ENCODE data around the gene CISD3.
"Not testable (repeated sequence)": the region's sequence is repeated elsewhere in the genome, so short reads cannot be mapped to it uniquely, and the experiment has no call there.

The CISD3 gene

GRCh38 chr17:38709104-38709820, 20.9 kb upstream of the CISD3 start:
- no peak for DNase-seq

- DNase-seq = no peak
Measured at GRCh38 chr17:38709864-38710603, 20.1 kb upstream of the CISD3 start.

GRCh38 chr17:38710604-38710962, 19.6 kb upstream of the CISD3 start:
- no peak for DNase-seq

GRCh38 chr17:38710985-38711384, 19.2 kb upstream of the CISD3 start:
- no peak for DNase-seq

GRCh38 chr17:38711792-38712571, 18.2 kb upstream of the CISD3 start:
- no peak for DNase-seq

- no peak for DNase-seq
Measured at GRCh38 chr17:38712593-38712992, 17.5 kb upstream of the CISD3 start.

- no peak for DNase-seq
Measured at GRCh38 chr17:38713456-38714075, 16.6 kb upstream of the CISD3 start.

- DNase-seq = no peak
Measured at GRCh38 chr17:38715216-38715943, 14.8 kb upstream of the CISD3 start.

GRCh38 chr17:38716368-38717005, 13.7 kb upstream of the CISD3 start:
- DNase-seq = no peak

GRCh38 chr17:38717139-38717745, 12.9 kb upstream of the CISD3 start:
- no peak for DNase-seq

- DNase-seq = no peak
Measured at GRCh38 chr17:38719289-38719942, 10.7 kb upstream of the CISD3 start.

- no peak for DNase-seq
Measured at GRCh38 chr17:38719943-38720641, 10.0 kb upstream of the CISD3 start.

- no peak for DNase-seq
Measured at GRCh38 chr17:38720941-38721340, 9.2 kb upstream of the CISD3 start.

- DNase-seq = no peak
Measured at GRCh38 chr17:38721802-38722201, 8.3 kb upstream of the CISD3 start.

GRCh38 chr17:38724337-38724988, 5.7 kb upstream of the CISD3 start:
- no peak for DNase-seq

GRCh38 chr17:38725066-38725465, 5.1 kb upstream of the CISD3 start:
- no peak for DNase-seq

- not testable (repeated sequence) for DNase-seq
Measured at GRCh38 chr17:38726145-38726544, 4.0 kb upstream of the CISD3 start.

- DNase-seq = no peak
Measured at GRCh38 chr17:38727736-38728135, 2.4 kb upstream of the CISD3 start.

GRCh38 chr17:38728290-38728831, 1.8 kb upstream of the CISD3 start:
- peak; percentile 62 for DNase-seq

Data from NK-92 treated with Interleukin-12 subunit alpha and Interleukin-12 subunit beta, amount 100 ng/mL, for 24 hours (cell line).